PC-3 (cell line): ENCODE data around the gene C22orf39. TPM values are rescaled to one million over a fixed set of nuclear protein-coding genes. Genes with fewer than 3 reads are reported as not detected.

ENCODE experiments used
- ATAC-seq: fragments of 200-7000 bp; cut with Tn5 transposase; 2 replicates; pipeline ENCODE4 v1.9.1; 2020; ENCODE audit warnings: mild to moderate bottlenecking, moderate library complexity
- BruUV-seq: library from RNA; stranded (reverse); fragments of 400-500 nt; replicated peaks from 2 replicates; lab custom pipeline; 2021; lab: Mats Ljungman, UMichigan
- CTCF ChIA-PET: fragments of 300-600 bp; sonication (Branson Sonifier 250); formaldehyde crosslinking; loops from one replicate; lab custom pipeline; 2022; ENCODE audit warnings: antibody characterized with exemption; lab: Charles Lee
- POLR2A ChIA-PET: fragments of 300-600 bp; sonication (Branson Sonifier 250); formaldehyde crosslinking; loops from one replicate; lab custom pipeline; 2022; ENCODE audit warnings: antibody characterized with exemption; ENCODE audit not compliant: unreplicated experiment; lab: Charles Lee
- DNase-seq: peaks from one replicate; pipeline ENCODE4 v3.0.0-alpha.2; 2015
- H2AFZ ChIP-seq: fragments of 300-600 bp; sonication (generic); 2 replicates; pipeline ENCODE4 v1.6.0; 2016; ENCODE audit warnings: antibody characterized with exemption, low read length
- H3F3A ChIP-seq: fragments of 300-600 bp; sonication (generic); one replicate; pipeline ENCODE4 v1.6.0; 2017; ENCODE audit warnings: antibody characterized with exemption, low read length, control low read depth, mild to moderate bottlenecking; ENCODE audit not compliant: unreplicated experiment
- H3K27ac ChIP-seq: fragments of 300-600 bp; sonication (generic); 2 replicates; pipeline ENCODE4 v1.5.1; 2016; ENCODE audit warnings: mild to moderate bottlenecking, low read length
- H3K27me3 ChIP-seq: fragments of 300-600 bp; sonication (generic); 2 replicates; pipeline ENCODE4 v1.6.1; 2016; ENCODE audit warnings: low read length, mixed read lengths
- H3K36me3 ChIP-seq: fragments of 300-600 bp; sonication (generic); 2 replicates; pipeline ENCODE4 v1.6.1; 2016; ENCODE audit warnings: low read depth, mixed run types, low read length, mixed read lengths
- H3K4me1 ChIP-seq: fragments of 300-600 bp; sonication (generic); 2 replicates; pipeline ENCODE4 v1.5.1; 2016; ENCODE audit warnings: low read length; ENCODE audit not compliant: insufficient read depth
- H3K4me2 ChIP-seq: fragments of 300-600 bp; sonication (generic); 2 replicates; pipeline ENCODE4 v1.6.0; 2016; ENCODE audit warnings: low read length
- H3K4me3 ChIP-seq: fragments of 300-600 bp; sonication (generic); 2 replicates; pipeline ENCODE4 v1.5.1; 2016; ENCODE audit warnings: mild to moderate bottlenecking, low read length, mixed read lengths
- H3K79me2 ChIP-seq: fragments of 300-600 bp; sonication (generic); 2 replicates; pipeline ENCODE4 v1.6.1; 2017; ENCODE audit warnings: low read length, mixed read lengths
- H3K9ac ChIP-seq: fragments of 300-600 bp; sonication (generic); 2 replicates; pipeline ENCODE4 v1.6.0; 2016; ENCODE audit warnings: mild to moderate bottlenecking, low read length
- H3K9me2 ChIP-seq: fragments of 300-600 bp; sonication (generic); replicated peaks from 2 replicates; pipeline ENCODE4 v1.6.1; 2016; ENCODE audit warnings: mixed run types, low read length, mixed read lengths
- H3K9me3 ChIP-seq: fragments of 300-600 bp; sonication (generic); 2 replicates; pipeline ENCODE4 v1.6.1; 2016; ENCODE audit warnings: low read length, mixed read lengths
- H4K20me1 ChIP-seq: fragments of 300-600 bp; sonication (generic); 2 replicates; pipeline ENCODE4 v1.6.1; 2016; ENCODE audit warnings: low read length, mixed read lengths
- EZH2 ChIP-seq: fragments of 300-600 bp; sonication (generic); IDR thresholded peaks from one replicate; pipeline ENCODE4 v1.6.1; 2017; ENCODE audit warnings: antibody characterized with exemption, mild to moderate bottlenecking, low read length; ENCODE audit not compliant: unreplicated experiment
- EZH2phosphoT487 ChIP-seq: fragments of 300-600 bp; sonication (generic); IDR thresholded peaks from 2 replicates; pipeline ENCODE4 v1.6.1; 2018; ENCODE audit warnings: mild to moderate bottlenecking, antibody characterized with exemption, low read length, borderline replicate concordance
- intact Hi-C: fragments of 100-400 bp; cut with micrococcal nuclease; formaldehyde crosslinking; loops from 2 replicates; pipeline ENCODE4 v1.9.0; 2023
- total RNA-seq: library from RNA; depleted of rRNA; stranded (reverse); fragments of >200 nt; gene quantifications from 2 replicates; pipeline ENCODE4 v1.2.3, GENCODE V29; 2014
- TF ChIP-seq, protein P1 (sequence below): fragments of 300-600 bp; sonication (generic); conservative IDR thresholded peaks from 2 replicates; pipeline ENCODE4 v1.5.1; 2017; ENCODE audit warnings: antibody characterized with exemption, low read depth, mild to moderate bottlenecking, low read length

C22orf39 gene
- total RNA-seq, 1 experiment from 2014 or later, result 25.0 TPM

GRCh38 chr22:19396561-19396933 lies 51.0 kb downstream of the C22orf39 start:
- no TSS peak for BruUV-seq
- Histone ChIP-seq H3K4me3 (no peak overlapping the region), H3K9ac (no peak overlapping the region), H3K4me1 (no peaks in the 10 kb centered on the region), H3K79me2 (no peaks in the 10 kb centered on the region), H3K27ac (no peak overlapping the region), H3K9me2 (no peaks in the 10 kb centered on the region), H3K36me3 (peaks cover 10% of the 10 kb centered on the region; the same call in 1 of the 2 replicates), H3K27me3 (no peaks in the 10 kb centered on the region), H2AFZ (no peak overlapping the region), H3F3A (no peaks in the 10 kb centered on the region), H3K4me2 (no peak overlapping the region), H3K9me3 (no peaks in the 10 kb centered on the region), H4K20me1 (no peaks in the 10 kb centered on the region)
- POLR2A ChIA-PET, result no interaction called here
- CTCF ChIA-PET, result no interaction called here
- DNase-seq (no peak), ATAC-seq (no peak)
- no peak for TF ChIP-seq EZH2phosphoT487
- TF ChIP-seq, protein P1, sequence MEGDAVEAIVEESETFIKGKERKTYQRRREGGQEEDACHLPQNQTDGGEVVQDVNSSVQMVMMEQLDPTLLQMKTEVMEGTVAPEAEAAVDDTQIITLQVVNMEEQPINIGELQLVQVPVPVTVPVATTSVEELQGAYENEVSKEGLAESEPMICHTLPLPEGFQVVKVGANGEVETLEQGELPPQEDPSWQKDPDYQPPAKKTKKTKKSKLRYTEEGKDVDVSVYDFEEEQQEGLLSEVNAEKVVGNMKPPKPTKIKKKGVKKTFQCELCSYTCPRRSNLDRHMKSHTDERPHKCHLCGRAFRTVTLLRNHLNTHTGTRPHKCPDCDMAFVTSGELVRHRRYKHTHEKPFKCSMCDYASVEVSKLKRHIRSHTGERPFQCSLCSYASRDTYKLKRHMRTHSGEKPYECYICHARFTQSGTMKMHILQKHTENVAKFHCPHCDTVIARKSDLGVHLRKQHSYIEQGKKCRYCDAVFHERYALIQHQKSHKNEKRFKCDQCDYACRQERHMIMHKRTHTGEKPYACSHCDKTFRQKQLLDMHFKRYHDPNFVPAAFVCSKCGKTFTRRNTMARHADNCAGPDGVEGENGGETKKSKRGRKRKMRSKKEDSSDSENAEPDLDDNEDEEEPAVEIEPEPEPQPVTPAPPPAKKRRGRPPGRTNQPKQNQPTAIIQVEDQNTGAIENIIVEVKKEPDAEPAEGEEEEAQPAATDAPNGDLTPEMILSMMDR, result no peak
- no peak for TF ChIP-seq EZH2
- intact Hi-C loops, result no loop called here

- no peaks in the 10 kb centered on the region for H3K79me2 ChIP-seq
- H3K4me3 ChIP-seq, result no peak overlapping the region
- H3K27me3 ChIP-seq, result no peaks in the 10 kb centered on the region
- ChIA-PET CTCF (no interaction called here), POLR2A (no interaction called here)
- ATAC-seq (no peak), DNase-seq (no peak)
- intact Hi-C loops, result no loop called here
- H3K4me1 ChIP-seq, result no peaks in the 10 kb centered on the region
- no peaks in the 10 kb centered on the region for H3F3A ChIP-seq
- H3K9me3 ChIP-seq, result no peaks in the 10 kb centered on the region
- H3K4me2 ChIP-seq, result no peak overlapping the region
- no peak overlapping the region for H3K27ac ChIP-seq
- peaks cover 14% of the 10 kb centered on the region; the same call in 1 of the 2 replicates for H3K36me3 ChIP-seq
- H3K9me2 ChIP-seq, result no peaks in the 10 kb centered on the region
- TF ChIP-seq, protein P1, result no peak
- TF ChIP-seq EZH2 (no peak), EZH2phosphoT487 (no peak)
- BruUV-seq, result no TSS peak
- no peak overlapping the region for H3K9ac ChIP-seq
- no peaks in the 10 kb centered on the region for H4K20me1 ChIP-seq
- H2AFZ ChIP-seq, result no peak overlapping the region
Observed at GRCh38 chr22:19395276-19395675, 52.2 kb downstream of the C22orf39 start.

GRCh38 chr22:19394274-19395050 lies 53.0 kb downstream of the C22orf39 start:
- no peaks in the 10 kb centered on the region for H3K9me3 ChIP-seq
- H4K20me1 ChIP-seq, result no peaks in the 10 kb centered on the region
- DNase-seq (no peak), ATAC-seq (no peak)
- TF ChIP-seq, protein P1, result no peak
- TF ChIP-seq EZH2 (no peak), EZH2phosphoT487 (no peak)
- H3K4me1 ChIP-seq, result no peaks in the 10 kb centered on the region
- no peak overlapping the region for H2AFZ ChIP-seq
- H3K36me3 ChIP-seq, result peaks cover 14% of the 10 kb centered on the region; the same call in 1 of the 2 replicates
- no peaks in the 10 kb centered on the region for H3K9me2 ChIP-seq
- CTCF ChIA-PET, result no interaction called here
- no peaks in the 10 kb centered on the region for H3F3A ChIP-seq
- H3K27me3 ChIP-seq, result no peaks in the 10 kb centered on the region
- no TSS peak for BruUV-seq
- no peak overlapping the region for H3K9ac ChIP-seq
- H3K4me3 ChIP-seq, result no peak overlapping the region
- POLR2A ChIA-PET, result no interaction called here
- H3K79me2 ChIP-seq, result no peaks in the 10 kb centered on the region
- no peak overlapping the region for H3K4me2 ChIP-seq
- intact Hi-C loops, result no loop called here
- no peak overlapping the region for H3K27ac ChIP-seq
